Thyroid gland (tissue), 4 donors: ENCODE results near the gene GALNT5. TPM values are rescaled to one million over a fixed set of nuclear protein-coding genes. Genes with fewer than 3 reads are reported as not detected.

ENCODE experiments used
- DNase-seq, 2 donors: peaks; one replicate each; pipeline ENCODE4 v3.0.0-alpha.2; 2019
- H3K27ac ChIP-seq, 3 donors: fragments of 200-600 bp; sonication (generic); 1 replicate in 2 of 3; 2 replicates in 1 of 3; pipeline ENCODE4 v1.5.1; 2016 to 2019; ENCODE audit warnings: mild to moderate bottlenecking in 1 of 3, moderate library complexity in 1 of 3
- H3K27me3 ChIP-seq: fragments of 200-600 bp; sonication (generic); one replicate; pipeline ENCODE4 v1.5.1; 2019
- H3K36me3 ChIP-seq, 2 donors: fragments of 200-600 bp; sonication (generic); one replicate each; pipeline ENCODE4 v1.5.1; 2016 to 2019
- H3K4me1 ChIP-seq, 2 donors: fragments of 200-600 bp; sonication (generic); one replicate each; pipeline ENCODE4 v1.5.1; 2017 to 2019
- H3K4me3 ChIP-seq, 3 donors: fragments of 200-600 bp; sonication (generic); replicated peaks in 1 of 3; 1 replicate in 2 of 3; 2 replicates in 1 of 3; pipeline ENCODE4 v1.5.1; 2016; ENCODE audit warnings: mild to moderate bottlenecking in 1 of 3
- H3K9me3 ChIP-seq: fragments of 200-600 bp; sonication (generic); one replicate; pipeline ENCODE4 v1.5.1; 2017
- CTCF ChIP-seq, 6 experiments: fragments of 200-600 bp in 3 of 6; fragments of 450-650 bp in 3 of 6; sonication (generic) in 3 of 6; IDR thresholded peaks; one replicate each; pipeline ENCODE4 v1.5.1; 2016 to 2019; ENCODE audit warnings: antibody characterized with exemption in 6 of 6, mild to moderate bottlenecking in 2 of 6, inconsistent platforms in 1 of 6, moderate library complexity in 1 of 6
- POLR2A ChIP-seq, 2 donors: fragments of 450-650 bp; IDR thresholded peaks; one replicate each; pipeline ENCODE4 v1.6.1; 2017; ENCODE audit warnings: antibody characterized with exemption in 2 of 2, mild to moderate bottlenecking in 2 of 2, moderate library complexity in 1 of 2
- WGBS, 2 donors: methylation state at CpG; one replicate each; pipeline ENCODE4 v1.1.5; 2017; 5-methylcytosine and 5-hydroxymethylcytosine counted together
- intact Hi-C: fragments of 100-400 bp; cut with DNase I; formaldehyde crosslinking; loops from one replicate; pipeline ENCODE4 v1.15.1; 2023
- total RNA-seq, 4 donors: library from RNA; depleted of rRNA; stranded (reverse); fragments of >200 nt; gene quantifications; one replicate each; pipeline ENCODE4 v1.2.3, GENCODE V29; 2016

Gene GALNT5
- total RNA-seq, 4 donors from 2014 or later, result 0.13 to 0.49 TPM; not detected in 2

- no peaks in the 10 kb centered on the region for H3K4me1 ChIP-seq
- no peaks in the 10 kb centered on the region for H3K36me3 ChIP-seq
- intact Hi-C loops, result no loop called here
- no peaks in the 10 kb centered on the region for H3K9me3 ChIP-seq
- H3K27me3 ChIP-seq, result no peaks in the 10 kb centered on the region
- WGBS, 2 donors, result 75 to 87% methylated on average over 2 of the region's 2 CpGs
- no peak for TF ChIP-seq POLR2A (IDR thresholded peaks at IDR 0.05)
- no peak for TF ChIP-seq CTCF (IDR thresholded peaks at IDR 0.05)
- H3K27ac ChIP-seq, result no peak overlapping the region
- H3K4me3 ChIP-seq, result no peak overlapping the region
- no peak for DNase-seq
Observed at GRCh38 chr2:157229572-157229971, 27.9 kb upstream of the GALNT5 start.

- TF ChIP-seq CTCF (IDR thresholded peaks at IDR 0.05), result no peak
- no peak for TF ChIP-seq POLR2A (IDR thresholded peaks at IDR 0.05)
- no peak for DNase-seq
- Histone ChIP-seq H3K4me3 (no peak overlapping the region), H3K9me3 (no peaks in the 10 kb centered on the region), H3K27ac (no peak overlapping the region), H3K27me3 (no peaks in the 10 kb centered on the region), H3K36me3 (no peaks in the 10 kb centered on the region), H3K4me1 (no peaks in the 10 kb centered on the region)
- intact Hi-C loops, result no loop called here
Observed at GRCh38 chr2:157231476-157231875, 26.0 kb upstream of the GALNT5 start.

DNA sequence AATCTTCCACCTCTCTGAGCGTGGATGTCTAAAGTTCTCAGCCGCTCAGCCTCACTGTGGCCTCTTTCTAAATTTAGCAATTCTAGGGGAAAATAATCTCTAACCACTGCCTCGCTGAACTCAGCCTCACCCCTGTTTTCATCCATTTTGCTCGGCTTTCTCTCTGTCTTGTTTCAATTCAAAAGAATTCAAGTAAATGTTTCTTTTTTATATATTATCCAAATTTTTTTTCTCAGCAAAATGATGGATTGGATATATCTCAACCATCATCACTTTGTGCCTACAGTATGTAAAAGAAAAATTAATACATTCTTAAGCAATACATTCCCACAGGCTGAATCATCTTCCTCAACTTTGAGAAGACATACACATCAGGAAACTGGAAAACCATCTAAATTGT is 24.0 kb upstream of the GALNT5 start:
- intact Hi-C loops, result no loop called here
- Histone ChIP-seq H3K9me3 (no peaks in the 10 kb centered on the region), H3K36me3 (no peaks in the 10 kb centered on the region), H3K27ac (no peak overlapping the region), H3K4me3 (no peak overlapping the region), H3K27me3 (no peaks in the 10 kb centered on the region), H3K4me1 (no peaks in the 10 kb centered on the region)
- 90 to 92% methylated on average over 4 of the region's 4 CpGs for WGBS, 2 donors
- no peak for TF ChIP-seq POLR2A (IDR thresholded peaks at IDR 0.05)
- no peak for TF ChIP-seq CTCF (IDR thresholded peaks at IDR 0.05)
- no peak for DNase-seq

DNA sequence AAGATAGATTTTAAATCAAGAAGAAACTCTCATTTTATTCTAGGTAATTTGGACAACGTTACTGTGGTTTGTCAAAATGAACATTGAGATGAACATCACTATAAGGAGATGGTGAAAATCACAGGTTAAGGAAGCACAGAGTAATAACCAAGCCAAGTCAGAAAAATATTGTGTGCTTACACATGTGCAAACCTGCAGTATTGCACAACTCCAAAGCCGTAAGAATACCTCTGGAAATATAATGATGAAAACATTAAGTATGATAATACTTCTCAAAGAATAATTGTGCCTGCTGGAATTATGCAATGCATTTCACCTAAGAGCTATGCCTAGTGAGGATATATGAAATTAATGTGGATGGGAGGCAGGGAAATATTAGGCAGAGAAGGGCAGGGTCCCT is 21.1 kb upstream of the GALNT5 start:
- H3K4me1 ChIP-seq, result no peaks in the 10 kb centered on the region
- H3K36me3 ChIP-seq, result no peaks in the 10 kb centered on the region
- no peak for DNase-seq
- TF ChIP-seq POLR2A (IDR thresholded peaks at IDR 0.05), result no peak
- no peak for TF ChIP-seq CTCF (IDR thresholded peaks at IDR 0.05)
- H3K9me3 ChIP-seq, result no peaks in the 10 kb centered on the region
- WGBS, 2 donors, result 91 to 93% methylated on average over 2 of the region's 2 CpGs
- intact Hi-C loops, result no loop called here
- H3K27ac ChIP-seq, result no peak overlapping the region
- no peak overlapping the region for H3K4me3 ChIP-seq
- H3K27me3 ChIP-seq, result no peaks in the 10 kb centered on the region

GRCh38 chr2:157238296-157238695 is 19.2 kb upstream of the GALNT5 start:
- H3K36me3 ChIP-seq, result no peaks in the 10 kb centered on the region
- TF ChIP-seq POLR2A (IDR thresholded peaks at IDR 0.05) (no peak), CTCF (IDR thresholded peaks at IDR 0.05) (no peak)
- no peak overlapping the region for H3K4me3 ChIP-seq
- WGBS, 2 donors, result 69 to 71% methylated on average over 3 of the region's 3 CpGs
- no peaks in the 10 kb centered on the region for H3K4me1 ChIP-seq
- no peaks in the 10 kb centered on the region for H3K9me3 ChIP-seq
- no peaks in the 10 kb centered on the region for H3K27me3 ChIP-seq
- intact Hi-C loops, result no loop called here
- DNase-seq, result no peak
- H3K27ac ChIP-seq, result no peak overlapping the region
